Skin epidermis (tissue), 12 donors: ENCODE results near the gene UBQLN1.

ENCODE experiments used
- H3K27ac ChIP-seq, 21 experiments: fragments of 200-600 bp; sonication (generic) in 11 of 21; one replicate each; pipeline ENCODE4 v1.5.0; 2020; ENCODE audit warnings: mild to moderate bottlenecking in 3 of 21, inconsistent platforms in 2 of 21, moderate library complexity in 2 of 21
- H3K4me3 ChIP-seq, 7 experiments: fragments of 200-600 bp; sonication (generic) in 2 of 7; one replicate each; pipeline ENCODE4 v1.5.0; 2020; ENCODE audit warnings: inconsistent platforms in 2 of 7, mild to moderate bottlenecking in 2 of 7, moderate library complexity in 1 of 7

The UBQLN1 gene

DNA sequence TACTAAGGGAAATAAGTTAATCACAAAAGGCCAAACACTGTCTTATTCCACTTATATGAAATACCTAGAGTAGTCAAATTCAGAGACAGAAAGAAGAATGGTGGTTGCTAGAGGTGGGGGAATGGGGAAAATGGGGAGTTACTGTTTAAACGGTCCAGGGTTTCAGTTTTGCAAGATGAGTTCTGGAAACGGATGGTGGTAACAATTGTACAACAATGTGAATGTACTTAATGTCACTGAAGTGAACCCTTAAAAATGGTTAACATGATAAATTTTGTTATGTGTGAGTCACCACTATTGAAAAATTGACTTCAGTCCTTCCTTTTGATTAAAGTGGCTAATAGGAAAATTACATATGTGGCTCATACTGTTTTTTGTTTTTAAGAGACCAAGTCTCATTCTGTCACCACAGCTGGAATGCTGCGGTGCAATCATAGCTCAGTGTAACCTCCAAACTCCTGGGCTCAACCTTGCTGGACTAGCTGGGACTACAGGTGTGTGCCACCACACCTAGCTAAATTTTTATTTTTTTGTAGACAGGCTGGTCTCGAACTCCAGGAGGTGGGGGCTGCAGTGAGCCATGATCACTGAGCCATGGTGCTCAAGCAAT, 8.7 kb downstream of the UBQLN1 start:
- Histone ChIP-seq H3K27ac (no peak overlapping the region), H3K4me3 (no peak overlapping the region)

DNA sequence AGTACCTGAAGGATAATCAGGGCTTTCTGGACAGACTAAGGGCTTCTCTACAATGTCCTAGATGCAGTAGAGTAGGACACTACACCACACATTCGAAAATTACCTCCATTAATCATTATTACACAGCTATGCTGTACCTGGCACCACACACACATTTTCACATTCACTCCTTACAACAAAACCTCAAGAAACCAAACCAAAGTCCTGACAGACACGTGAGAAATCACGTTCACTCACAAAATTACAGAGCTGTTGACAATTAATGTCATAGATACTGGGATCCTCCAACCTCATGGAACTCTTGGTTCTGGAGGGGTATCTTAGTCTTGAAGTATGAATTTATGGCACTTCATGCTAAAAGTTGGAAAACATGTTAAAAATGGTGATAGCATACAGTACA, 16.3 kb downstream of the UBQLN1 start:
- H3K4me3 ChIP-seq: no peak overlapping the region
- H3K27ac ChIP-seq: no peak overlapping the region

DNA sequence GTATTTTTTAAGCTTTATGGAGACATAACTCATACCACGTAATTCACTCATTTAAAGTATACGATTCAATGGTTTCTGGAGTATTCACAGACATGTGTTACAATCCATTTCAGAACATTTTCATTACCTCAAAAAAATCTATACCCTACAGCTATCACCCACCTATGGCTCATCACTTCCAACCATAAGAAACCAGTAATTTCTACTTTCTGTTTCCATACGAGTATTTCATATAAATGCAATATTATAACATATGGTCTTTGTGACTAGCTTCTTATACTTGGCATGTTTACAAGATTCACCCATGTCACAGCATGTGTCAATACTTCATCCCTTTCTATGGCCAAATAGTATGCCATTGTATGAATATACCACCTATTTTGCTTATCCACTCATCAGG, 18.8 kb downstream of the UBQLN1 start:
- no peak overlapping the region for H3K4me3 ChIP-seq

DNA sequence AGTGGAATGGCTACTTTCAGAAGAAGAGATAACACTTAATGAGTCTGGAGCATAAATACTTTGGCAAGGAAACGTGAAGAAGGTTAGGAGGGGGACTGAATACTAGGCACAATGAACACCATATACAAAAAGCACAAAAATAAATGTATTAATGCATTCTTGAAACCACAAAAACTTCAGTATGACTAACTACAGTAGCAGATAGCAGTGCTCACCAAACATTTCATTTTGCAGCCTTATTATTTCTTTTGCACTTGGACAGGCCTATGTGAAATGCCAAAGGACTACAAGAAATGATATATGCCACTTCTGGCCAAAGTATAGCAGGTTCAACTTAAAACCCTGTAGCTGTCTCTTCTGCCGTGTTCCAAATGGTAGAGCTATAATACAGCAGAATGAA, 26.3 kb downstream of the UBQLN1 start:
- Histone ChIP-seq H3K27ac (no peak overlapping the region), H3K4me3 (no peak overlapping the region)

More for the DNA sequence above, 18.8 kb downstream of the UBQLN1 start:
- H3K27ac ChIP-seq: no peak overlapping the region

DNA sequence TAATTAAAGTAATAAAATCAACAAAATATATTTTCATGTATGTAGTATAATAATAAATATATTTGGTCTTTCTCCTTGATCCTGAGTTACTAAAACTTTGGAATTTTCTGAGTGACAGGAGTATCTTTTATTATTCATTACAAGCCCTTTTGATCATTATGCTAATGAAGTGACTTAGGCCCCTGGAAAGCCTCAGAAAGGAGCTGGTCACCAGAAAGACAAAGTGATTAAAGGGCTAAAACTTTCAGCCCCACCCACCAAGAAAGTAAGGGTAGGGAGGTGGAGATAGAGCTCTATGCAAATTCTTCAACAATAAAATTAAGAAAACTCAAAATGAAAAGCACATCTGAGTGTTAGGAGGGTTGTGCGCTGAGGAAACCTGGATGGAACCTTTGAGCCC, 27.5 kb downstream of the UBQLN1 start:
- Histone ChIP-seq H3K4me3 (no peak overlapping the region), H3K27ac (no peak overlapping the region)

GRCh38 chr9:83677596-83677995, 30.2 kb downstream of the UBQLN1 start:
- Histone ChIP-seq H3K4me3 (no peak overlapping the region), H3K27ac (no peak overlapping the region)

GRCh38 chr9:83675466-83675865, 32.3 kb downstream of the UBQLN1 start:
- Histone ChIP-seq H3K4me3 (no peak overlapping the region), H3K27ac (no peak overlapping the region)

DNA sequence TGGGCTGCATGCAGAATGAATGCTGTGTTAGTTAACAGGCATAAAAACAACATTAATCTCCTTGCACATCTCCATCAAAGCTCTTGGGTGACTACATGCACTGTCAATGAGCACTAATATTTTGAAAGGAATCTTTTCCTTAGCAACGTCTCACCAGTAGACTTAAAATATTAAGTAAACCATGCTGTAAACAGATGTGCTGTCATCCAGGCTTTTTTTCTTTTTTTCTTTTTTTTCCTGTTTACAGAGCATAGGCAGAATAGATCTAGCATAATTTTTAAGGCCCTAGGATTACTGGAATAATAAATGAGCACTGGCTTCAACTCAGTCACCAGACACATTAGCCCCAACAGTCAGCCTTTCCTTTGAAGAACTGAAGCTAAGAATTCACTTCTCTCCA, 36.3 kb downstream of the UBQLN1 start:
- H3K27ac ChIP-seq: no peak overlapping the region
- no peak overlapping the region for H3K4me3 ChIP-seq

GRCh38 chr9:83670381-83670780, 37.4 kb downstream of the UBQLN1 start:
- no peak overlapping the region for H3K4me3 ChIP-seq
- H3K27ac ChIP-seq: no peak overlapping the region

GRCh38 chr9:83669067-83669466, 38.7 kb downstream of the UBQLN1 start:
- H3K27ac ChIP-seq: no peak overlapping the region

GRCh38 chr9:83665580-83666200, 42.1 kb downstream of the UBQLN1 start:
- Histone ChIP-seq H3K27ac (peak overlapping the region in 4 of 21 experiments; percentile 22 to 31 (median 27)), H3K4me3 (no peak overlapping the region)

More at GRCh38 chr9:83669067-83669466, 38.7 kb downstream of the UBQLN1 start:
- no peak overlapping the region for H3K4me3 ChIP-seq

- Histone ChIP-seq H3K27ac (no peak overlapping the region), H3K4me3 (no peak overlapping the region)
Observed at GRCh38 chr9:83662933-83663332, 44.8 kb downstream of the UBQLN1 start.

- H3K4me3 ChIP-seq: no peak overlapping the region
- H3K27ac ChIP-seq: no peak overlapping the region
Observed at GRCh38 chr9:83656952-83657351, 50.8 kb downstream of the UBQLN1 start.

GRCh38 chr9:83656032-83656680, 51.6 kb downstream of the UBQLN1 start:
- Histone ChIP-seq H3K27ac (no peak overlapping the region), H3K4me3 (no peak overlapping the region)

GRCh38 chr9:83655433-83655832, 52.3 kb downstream of the UBQLN1 start:
- Histone ChIP-seq H3K4me3 (no peak overlapping the region), H3K27ac (no peak overlapping the region)

DNA sequence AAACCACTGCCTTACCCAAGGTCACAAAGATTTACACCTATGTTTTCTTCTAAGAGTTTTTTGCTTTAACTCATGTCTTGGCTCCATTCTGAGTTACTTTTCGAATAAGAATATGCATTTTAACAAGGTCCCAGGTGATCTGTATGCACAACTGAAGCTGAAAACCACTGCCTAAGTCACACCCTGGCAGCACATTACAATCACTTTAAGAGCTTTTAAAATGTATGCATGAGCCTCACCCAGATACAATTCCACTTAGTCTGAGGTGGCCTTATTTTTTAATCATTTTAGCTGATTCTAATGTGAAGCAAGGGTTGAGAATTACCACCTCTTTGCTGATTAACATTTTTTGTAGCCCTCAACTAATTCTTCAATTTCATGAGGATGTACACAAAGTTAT, 55.3 kb downstream of the UBQLN1 start:
- H3K27ac ChIP-seq: no peak overlapping the region
- no peak overlapping the region for H3K4me3 ChIP-seq

DNA sequence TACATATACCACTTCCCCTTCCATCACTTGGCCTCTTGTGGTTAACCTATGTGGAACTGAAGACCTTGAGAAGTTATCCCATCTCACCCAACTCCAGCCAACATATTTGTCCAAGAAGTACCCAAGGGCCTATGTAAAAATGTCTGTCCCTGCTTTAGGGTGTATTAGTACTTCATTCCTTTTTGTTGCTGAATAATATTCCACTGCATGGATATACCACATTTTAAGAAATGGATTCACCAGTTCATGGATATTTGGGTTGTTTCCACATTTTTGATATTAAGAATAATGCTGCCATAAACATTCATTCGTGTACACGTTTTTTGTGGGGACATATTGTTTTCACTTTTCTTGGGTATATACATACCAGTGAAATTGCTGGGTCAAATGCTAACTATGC, 56.2 kb downstream of the UBQLN1 start:
- H3K27ac ChIP-seq: no peak overlapping the region
- no peak overlapping the region for H3K4me3 ChIP-seq

- no peak overlapping the region for H3K27ac ChIP-seq
- no peak overlapping the region for H3K4me3 ChIP-seq
Observed at GRCh38 chr9:83649515-83649914, 58.2 kb downstream of the UBQLN1 start.

DNA sequence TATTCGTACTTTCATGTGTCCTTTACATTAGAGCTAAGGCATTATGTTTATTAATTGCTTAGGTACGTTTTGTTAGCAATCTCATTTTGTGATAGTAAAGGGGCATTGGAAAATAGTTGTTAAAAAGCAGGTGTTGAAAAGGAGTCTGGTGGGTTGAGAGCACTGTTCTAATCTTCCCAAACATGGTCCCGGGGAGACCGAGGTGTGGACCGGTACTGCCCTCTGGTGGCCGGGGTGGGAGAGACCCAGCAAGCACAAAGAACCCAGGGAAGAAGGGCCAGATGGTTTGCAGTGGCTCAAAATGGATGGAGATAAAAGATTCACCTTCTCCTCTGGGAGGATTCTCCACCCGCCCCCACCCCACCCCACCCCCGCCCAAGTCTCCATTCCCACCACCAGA, 58.7 kb downstream of the UBQLN1 start:
- Histone ChIP-seq H3K4me3 (no peak overlapping the region), H3K27ac (no peak overlapping the region)

DNA sequence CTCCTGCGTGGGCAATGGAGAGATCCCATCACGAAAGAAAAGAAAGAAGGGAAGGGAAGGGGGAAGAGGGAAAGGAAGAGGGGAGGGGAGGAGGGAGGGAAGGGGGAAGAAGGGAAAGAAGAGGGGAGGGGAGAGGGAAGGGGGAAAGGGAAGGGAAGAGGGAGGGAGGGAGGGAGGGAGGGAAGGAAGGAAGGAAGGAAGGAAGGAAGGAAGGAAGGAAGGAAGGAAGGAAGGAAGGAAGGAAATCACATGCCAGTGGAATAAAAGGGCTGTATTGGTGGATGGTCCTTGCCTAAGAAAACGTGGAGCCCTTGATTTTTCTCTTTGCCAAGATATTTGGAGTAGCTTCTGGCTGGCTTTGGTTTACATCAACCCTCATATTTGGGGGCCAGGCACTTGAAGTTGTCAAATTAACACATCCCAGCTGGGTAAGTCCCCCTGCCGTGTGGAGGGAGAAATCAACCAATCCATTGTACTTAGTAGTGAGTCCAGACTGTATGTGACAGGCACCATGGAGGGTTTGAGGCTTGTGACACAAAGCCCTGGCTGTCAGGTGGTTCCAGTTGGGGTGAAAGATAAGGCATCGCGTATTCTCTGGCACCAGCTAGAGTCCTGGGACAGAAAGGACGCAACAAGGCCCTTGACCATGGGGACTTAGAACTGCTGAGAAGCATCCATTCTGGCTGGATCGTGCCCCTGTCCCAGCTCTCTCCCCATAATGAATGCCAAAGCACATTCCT, 61.1 kb downstream of the UBQLN1 start:
- H3K27ac ChIP-seq: no peak overlapping the region
- no peak overlapping the region for H3K4me3 ChIP-seq

DNA sequence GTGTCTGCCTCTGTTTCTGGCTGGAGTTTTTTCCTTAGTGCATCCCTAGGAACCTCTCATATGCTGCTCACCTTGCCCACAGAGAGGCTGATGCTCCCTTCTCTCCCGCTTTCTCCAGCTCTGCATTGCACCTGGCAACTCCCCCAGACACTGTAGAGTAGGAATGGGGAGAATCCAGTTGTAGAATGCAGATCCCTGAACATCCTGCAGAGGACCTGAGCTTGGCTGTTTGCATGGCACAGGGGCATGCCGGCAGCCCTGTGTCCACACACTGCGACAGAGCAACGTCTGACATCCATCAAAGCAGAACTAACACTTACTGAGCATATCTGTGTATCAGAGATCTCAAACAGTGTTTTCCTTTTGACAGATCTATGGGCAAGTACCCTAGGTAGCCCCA, 65.0 kb downstream of the UBQLN1 start:
- no peak overlapping the region for H3K4me3 ChIP-seq
- H3K27ac ChIP-seq: no peak overlapping the region
